ENCODE results near the gene ZNF81. TPM values are rescaled to one million over a fixed set of nuclear protein-coding genes. Genes with fewer than 3 reads are reported as not detected.

Gene ZNF81
- total RNA-seq, 4 donors from 2014 or later: 4.7 to 7.3 (median 6.4) TPM

DNA sequence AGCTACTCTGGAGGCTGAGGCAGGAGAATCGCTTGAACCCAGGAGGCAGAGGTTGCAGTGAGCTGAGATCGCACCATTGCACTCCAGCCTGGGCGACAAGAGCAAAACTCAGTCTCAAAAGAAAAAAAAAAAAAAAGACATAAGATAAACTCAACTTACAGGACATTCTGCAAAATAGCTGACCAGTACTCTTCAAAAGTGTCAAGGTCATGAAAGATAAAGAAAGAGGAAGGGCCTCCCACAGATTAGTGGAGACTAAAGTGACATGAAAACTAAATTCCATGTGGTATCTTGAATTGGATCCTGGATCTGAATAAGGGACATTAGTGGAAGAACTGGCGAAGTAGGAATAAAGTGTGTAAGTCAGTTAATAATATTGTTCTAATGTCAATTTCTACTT, 103.7 kb downstream of the ZNF81 start:
- TF ChIP-seq, protein P1, sequence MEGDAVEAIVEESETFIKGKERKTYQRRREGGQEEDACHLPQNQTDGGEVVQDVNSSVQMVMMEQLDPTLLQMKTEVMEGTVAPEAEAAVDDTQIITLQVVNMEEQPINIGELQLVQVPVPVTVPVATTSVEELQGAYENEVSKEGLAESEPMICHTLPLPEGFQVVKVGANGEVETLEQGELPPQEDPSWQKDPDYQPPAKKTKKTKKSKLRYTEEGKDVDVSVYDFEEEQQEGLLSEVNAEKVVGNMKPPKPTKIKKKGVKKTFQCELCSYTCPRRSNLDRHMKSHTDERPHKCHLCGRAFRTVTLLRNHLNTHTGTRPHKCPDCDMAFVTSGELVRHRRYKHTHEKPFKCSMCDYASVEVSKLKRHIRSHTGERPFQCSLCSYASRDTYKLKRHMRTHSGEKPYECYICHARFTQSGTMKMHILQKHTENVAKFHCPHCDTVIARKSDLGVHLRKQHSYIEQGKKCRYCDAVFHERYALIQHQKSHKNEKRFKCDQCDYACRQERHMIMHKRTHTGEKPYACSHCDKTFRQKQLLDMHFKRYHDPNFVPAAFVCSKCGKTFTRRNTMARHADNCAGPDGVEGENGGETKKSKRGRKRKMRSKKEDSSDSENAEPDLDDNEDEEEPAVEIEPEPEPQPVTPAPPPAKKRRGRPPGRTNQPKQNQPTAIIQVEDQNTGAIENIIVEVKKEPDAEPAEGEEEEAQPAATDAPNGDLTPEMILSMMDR (IDR thresholded peaks at IDR 0.05; ENCODE audit: low read depth): no peak

DNA sequence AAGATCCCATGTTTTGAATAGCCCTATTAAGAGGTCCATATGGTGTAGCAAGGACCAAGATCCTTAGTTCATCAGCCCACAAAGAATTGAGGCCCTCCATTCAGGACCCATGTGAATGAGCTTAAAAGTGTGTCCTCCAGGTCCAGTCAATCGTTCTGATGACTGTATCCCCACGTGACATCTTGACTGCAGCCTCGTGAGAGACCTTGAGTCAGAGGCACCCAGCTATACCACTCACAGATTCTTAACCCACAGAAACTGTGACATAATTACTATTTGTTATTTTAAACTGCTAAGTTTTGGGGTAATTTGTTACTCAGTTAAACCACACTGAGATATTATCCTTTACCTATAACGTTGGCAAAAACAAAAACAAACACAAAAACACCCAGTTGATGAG, 104.7 kb downstream of the ZNF81 start:
- TF ChIP-seq, protein P1 (IDR thresholded peaks at IDR 0.05; ENCODE audit: low read depth): no peak

DNA sequence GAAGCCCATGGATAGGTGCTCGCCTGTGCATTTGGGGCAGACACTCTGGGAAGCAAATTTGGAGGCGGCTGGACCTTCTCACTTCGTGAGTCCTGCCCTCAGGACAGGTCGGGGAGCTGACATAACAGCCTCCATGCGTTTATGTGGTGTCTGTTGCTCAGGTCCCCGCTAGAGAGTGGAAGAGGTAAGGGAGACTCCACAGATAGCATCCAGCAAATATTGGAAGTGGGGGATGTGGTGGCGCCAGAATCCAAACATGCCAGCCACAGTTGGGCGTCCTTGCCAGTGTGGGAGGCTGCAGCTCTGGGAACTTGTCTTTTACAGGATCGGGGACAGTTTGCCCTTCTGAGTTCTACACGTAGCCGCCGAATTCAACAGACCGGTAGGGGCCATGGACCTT, 119.3 kb downstream of the ZNF81 start:
- TF ChIP-seq, protein P1 (IDR thresholded peaks at IDR 0.05; ENCODE audit: low read depth): no peak

DNA sequence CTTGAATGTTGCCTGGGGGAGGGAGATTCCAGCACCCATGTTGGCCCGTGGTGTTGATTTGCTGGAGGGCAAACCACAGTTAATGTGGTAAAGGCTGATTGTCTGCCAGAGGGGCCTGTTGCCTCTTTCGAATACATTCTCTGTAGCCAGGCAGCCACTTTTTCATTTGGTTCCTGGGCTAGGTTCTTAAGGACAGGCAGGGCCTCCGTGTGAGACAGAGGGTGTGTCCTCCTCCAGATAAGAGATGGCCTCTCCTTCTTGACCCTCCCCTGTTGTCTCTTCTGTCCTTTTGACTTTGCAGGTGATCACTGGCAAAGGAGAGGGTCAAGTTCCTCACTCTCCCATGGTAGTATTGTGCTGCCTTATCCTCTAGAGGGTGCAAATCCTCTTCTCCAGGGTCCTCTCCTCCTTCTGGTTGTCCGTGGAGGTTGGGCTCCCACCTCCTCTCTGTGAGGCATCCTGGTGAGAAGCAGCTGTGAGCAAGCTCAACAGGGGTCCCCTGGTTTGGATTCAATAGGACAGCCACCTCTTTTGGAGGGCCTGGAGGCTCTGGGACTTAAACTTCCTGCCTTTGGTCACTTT, 122.2 kb downstream of the ZNF81 start:
- TF ChIP-seq, protein P1 (IDR thresholded peaks at IDR 0.05; ENCODE audit: low read depth): no peak

DNA sequence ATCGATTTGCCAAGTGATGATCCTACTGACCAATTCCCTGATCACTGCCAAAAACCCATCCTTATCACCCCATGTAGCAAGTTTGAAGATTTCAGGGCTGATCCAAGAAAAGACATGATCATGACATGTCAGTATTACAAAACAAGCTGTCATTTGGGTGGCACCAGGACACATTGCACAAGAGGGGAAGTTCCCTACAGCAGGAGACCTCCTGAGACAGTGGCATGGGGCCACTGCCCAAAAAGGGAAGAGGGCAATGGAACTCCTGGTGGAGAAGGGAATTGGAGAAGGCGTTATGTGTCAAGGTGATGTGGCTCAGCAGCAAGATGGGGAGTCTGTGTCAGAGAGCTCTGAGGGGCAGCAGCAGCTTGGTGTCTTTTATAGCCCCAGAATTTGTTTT, 123.7 kb downstream of the ZNF81 start:
- TF ChIP-seq, protein P1 (IDR thresholded peaks at IDR 0.05; ENCODE audit: low read depth): no peak

Other genes starting within 250 kb of the ZNF81 start
- under 1 TPM in 2 of 4 donors, not detected in 2; 0.19 to 0.33 TPM for gene SYN1, start 217.0 kb upstream of the ZNF81 start, total RNA-seq
- gene CFP, start 207.0 kb upstream of the ZNF81 start, total RNA-seq: 10 to 100 TPM; 14.2 to 25.8 (median 22.0) TPM
- gene ELK1, start 186.3 kb upstream of the ZNF81 start, total RNA-seq: 10 to 100 TPM; 12.3 to 22.0 (median 16.0) TPM
- 100 to 1,000 TPM; 104 to 147 (median 136) TPM for gene UXT, start 177.7 kb upstream of the ZNF81 start, total RNA-seq
- 1 to 10 TPM; 3.4 to 7.9 (median 6.8) TPM for gene ZNF182, start 167.1 kb downstream of the ZNF81 start, total RNA-seq
- not detected for gene SPACA5, start 170.1 kb downstream of the ZNF81 start, total RNA-seq
- gene ZNF630, start 234.7 kb downstream of the ZNF81 start, total RNA-seq: 1 to 10 TPM in 3 of 4 donors, under 1 TPM in 1; 0.65 to 4.0 (median 2.8) TPM